Endothelial cell of umbilical vein (primary cell): ENCODE results near the gene RAD51B. TPM values are rescaled to one million over a fixed set of nuclear protein-coding genes. Genes with fewer than 3 reads are reported as not detected.

ENCODE experiments used
- BruUV-seq: library from RNA; stranded (reverse); fragments of 400-500 nt; replicated peaks from 2 replicates; lab custom pipeline; 2021; lab: Mats Ljungman, UMichigan
- CTCF ChIA-PET: fragments of 300-600, 350-600 bp; sonication (Branson Sonifier 250); formaldehyde crosslinking; loops from one replicate; lab custom pipeline; 2021; ENCODE audit warnings: antibody characterized with exemption, inconsistent platforms; lab: Charles Lee
- POLR2A ChIA-PET: fragments of 300-600, 350-600 bp; sonication (Branson Sonifier 250); formaldehyde crosslinking; loops from one replicate; lab custom pipeline; 2021; ENCODE audit warnings: antibody characterized with exemption, inconsistent platforms; lab: Charles Lee
- DNase-seq: peaks from one replicate; pipeline ENCODE4 v3.0.0-alpha.2; 2011; ENCODE audit warnings: low read depth, low spot score
- FAIRE-seq: peaks from 2 replicates; lab custom pipeline; 2011; peaks lifted over from hg19 to GRCh38; lab: Jason Lieb, UNC
- H2AFZ ChIP-seq: 2 replicates; pipeline ENCODE4 v1.6.0; 2012; ENCODE audit warnings: low read depth, low read length, control low read depth, inconsistent platforms
- H3K27ac ChIP-seq: 2 replicates; pipeline ENCODE4 v1.5.1; 2011; ENCODE audit warnings: low read depth, mild to moderate bottlenecking, control low read depth, low read length, moderate library complexity; ENCODE audit not compliant: insufficient read depth
- H3K27me3 ChIP-seq, 2 experiments: 2 replicates each; pipeline versions ENCODE4 v1.6.0 to v1.6.1; 2011; ENCODE audit warnings: low read length in 2 of 2, mixed read lengths in 1 of 2; ENCODE audit not compliant: control insufficient read depth in 2 of 2, insufficient read depth in 2 of 2
- H3K36me3 ChIP-seq, 2 experiments: 2 replicates in 1 of 2; 3 replicates in 1 of 2; pipeline ENCODE4 v1.5.1; 2011; ENCODE audit warnings: low read length in 2 of 2, mild to moderate bottlenecking in 1 of 2, moderate library complexity in 1 of 2; ENCODE audit not compliant: control insufficient read depth in 2 of 2, insufficient read depth in 2 of 2; ENCODE audit errors: extremely low read depth in 1 of 2
- H3K4me1 ChIP-seq: 3 replicates; pipeline ENCODE4 v1.5.1; 2011; ENCODE audit warnings: mild to moderate bottlenecking, low read length; ENCODE audit not compliant: control insufficient read depth, insufficient read depth; ENCODE audit errors: extremely low read depth
- H3K4me2 ChIP-seq: 2 replicates; pipeline ENCODE4 v1.6.1; 2011; ENCODE audit warnings: low read length, control low read depth, mixed read lengths; ENCODE audit not compliant: insufficient read depth
- H3K4me3 ChIP-seq, 3 experiments: fragments of 200-600 bp in 1 of 3; sonication (generic), shearing (Covaris generic) in 1 of 3; replicated peaks in 1 of 3; 2 replicates each; pipeline ENCODE4 v1.5.1; 2011 to 2016; ENCODE audit warnings: control low read depth in 3 of 3, low read length in 3 of 3, mild to moderate bottlenecking in 2 of 3, inconsistent platforms in 1 of 3, low read depth in 1 of 3, moderate library complexity in 1 of 3; ENCODE audit not compliant: insufficient read depth in 1 of 3
- H3K79me2 ChIP-seq: 2 replicates; pipeline ENCODE4 v1.6.0; 2012; ENCODE audit warnings: low read length, inconsistent platforms; ENCODE audit not compliant: control insufficient read depth, insufficient read depth
- H3K9ac ChIP-seq: replicated peaks from 2 replicates; pipeline ENCODE3; 2011; ENCODE audit warnings: low read length, control low read depth; ENCODE audit not compliant: insufficient read depth; ENCODE audit errors: extremely low read depth
- H3K9me1 ChIP-seq: replicated peaks from 3 replicates; pipeline ENCODE4 v1.6.0; 2011; ENCODE audit warnings: mild to moderate bottlenecking, low read length; ENCODE audit not compliant: control insufficient read depth, insufficient read depth; ENCODE audit errors: extremely low read depth
- H3K9me3 ChIP-seq: replicated peaks from 2 replicates; pipeline ENCODE4 v1.5.1; 2012; ENCODE audit warnings: low read length, inconsistent platforms; ENCODE audit not compliant: control insufficient read depth, insufficient read depth
- H4K20me1 ChIP-seq: replicated peaks from 2 replicates; pipeline ENCODE3; 2011; ENCODE audit warnings: mild to moderate bottlenecking, low read length; ENCODE audit not compliant: control insufficient read depth, insufficient read depth; ENCODE audit errors: extremely low read depth
- CTCF ChIP-seq, 2 donors: IDR thresholded peaks; 1 replicate in 1 of 2; 2 replicates in 1 of 2; pipeline ENCODE4 v1.5.1; 2011; ENCODE audit warnings: low read length in 2 of 2, mild to moderate bottlenecking in 2 of 2, moderate library complexity in 2 of 2, control low read depth in 1 of 2, inconsistent platforms in 1 of 2, low read depth in 1 of 2; ENCODE audit not compliant: insufficient read depth in 1 of 2; ENCODE audit errors: extremely low read depth in 1 of 2
- EZH2 ChIP-seq: IDR thresholded peaks from 2 replicates; pipeline ENCODE4 v1.6.1; 2012; ENCODE audit warnings: borderline replicate concordance, low read depth, mild to moderate bottlenecking, moderate library complexity, low read length, inconsistent platforms; ENCODE audit not compliant: severe bottlenecking
- FOS ChIP-seq: IDR thresholded peaks from 2 replicates; pipeline ENCODE4 v1.6.1; 2011; ENCODE audit warnings: mild to moderate bottlenecking, low read length, moderate library complexity, borderline replicate concordance; ENCODE audit not compliant: insufficient read depth
- GATA2 ChIP-seq: IDR thresholded peaks from 2 replicates; pipeline ENCODE4 v1.7.0; 2011; ENCODE audit warnings: low read depth, mild to moderate bottlenecking, moderate library complexity, mixed read lengths, low read length; ENCODE audit not compliant: insufficient read length, insufficient read depth
- JUN ChIP-seq: IDR thresholded peaks from 2 replicates; pipeline ENCODE4 v1.6.1; 2011; ENCODE audit warnings: borderline replicate concordance, low read depth; ENCODE audit not compliant: insufficient read length, insufficient read depth
- MYC ChIP-seq: IDR thresholded peaks from one replicate; pipeline ENCODE4 v1.6.1; 2011; ENCODE audit warnings: mild to moderate bottlenecking, low read depth, low read length
- POLR2A ChIP-seq: IDR thresholded peaks from 2 replicates; pipeline ENCODE4 v1.6.1; 2012; ENCODE audit warnings: low read depth, mild to moderate bottlenecking, control low read depth, low read length
- POLR2AphosphoS5 ChIP-seq: IDR thresholded peaks from 2 replicates; pipeline ENCODE4 v1.6.1; 2012; ENCODE audit warnings: low read depth, mild to moderate bottlenecking, control low read depth, low read length, moderate library complexity; ENCODE audit not compliant: insufficient read depth
- dilution Hi-C: fragments of 300-500 bp; cut with MboI; formaldehyde crosslinking; loops from one replicate; pipeline ENCODE4 v1.15.0; 2019; ENCODE audit warnings: low sequenced_read_pairs; ENCODE audit not compliant: extremely low pct_ligation_motif_present
- intact Hi-C: fragments of 100-400 bp; cut with micrococcal nuclease; formaldehyde crosslinking; loops from one replicate; pipeline ENCODE4 v1.10.0; 2022
- polyA plus RNA-seq, 4 experiments: library from polyadenylated mRNA; depleted of rRNA in 3 of 4; stranded (reverse) in 3 of 4; unstranded in 1 of 4; fragments of >200 nt; gene quantifications; 2 replicates each; pipeline versions ENCODE4 v1.2.1 to v1.2.3, GENCODE V29; 2011 to 2012; ENCODE audit warnings: missing spikeins in 1 of 4
- total RNA-seq: library from RNA; stranded (reverse); gene quantifications from 2 replicates; pipeline ENCODE4 v1.2.3, GENCODE V29; 2021
- TF ChIP-seq, protein P1 (sequence below): IDR thresholded peaks from 2 replicates; pipeline ENCODE4 v1.6.1; 2011; ENCODE audit not compliant: insufficient read depth, insufficient read length

RAD51B gene
- total and polyA plus RNA-seq, 2 donors (not counting 3 experiments of a cell fraction or from before 2014, with no cell fraction given) = 3.9 to 19.0 TPM

- H3K9me3 ChIP-seq = no peaks in the 10 kb centered on the region
- intact Hi-C loops = no loop called here
- H3K4me2 ChIP-seq = no peak overlapping the region
- H3K4me3 ChIP-seq = no peak overlapping the region
- ChIA-PET CTCF (interaction anchor here (1.2 to 7.9 kb wide), 7 partner anchors 306 to 573 kb away, joined by 3 to 122 read pairs (median 43); partner anchors contain the start of gene ZFP36L1), POLR2A (no interaction called here)
- H3K9me1 ChIP-seq = no peaks in the 10 kb centered on the region
- H3K4me1 ChIP-seq = peaks cover 39% of the 10 kb centered on the region
- no peak for FAIRE-seq
- no peaks in the 10 kb centered on the region for H4K20me1 ChIP-seq
- no peak overlapping the region for H3K27ac ChIP-seq
- H3K79me2 ChIP-seq = no peaks in the 10 kb centered on the region
- dilution Hi-C loops = no loop called here
- TF ChIP-seq JUN (no peak), GATA2 (no peak), POLR2AphosphoS5 (no peak), MYC (no peak), EZH2 (no peak)
- DNase-seq = no peak
- H2AFZ ChIP-seq = no peak overlapping the region
- no peaks in the 10 kb centered on the region for H3K36me3 ChIP-seq
- no TSS peak for BruUV-seq
- H3K27me3 ChIP-seq = no peaks in the 10 kb centered on the region
- no peak overlapping the region for H3K9ac ChIP-seq
Observed at GRCh38 chr14:68251769-68252100, 432.2 kb downstream of the RAD51B start.

DNA sequence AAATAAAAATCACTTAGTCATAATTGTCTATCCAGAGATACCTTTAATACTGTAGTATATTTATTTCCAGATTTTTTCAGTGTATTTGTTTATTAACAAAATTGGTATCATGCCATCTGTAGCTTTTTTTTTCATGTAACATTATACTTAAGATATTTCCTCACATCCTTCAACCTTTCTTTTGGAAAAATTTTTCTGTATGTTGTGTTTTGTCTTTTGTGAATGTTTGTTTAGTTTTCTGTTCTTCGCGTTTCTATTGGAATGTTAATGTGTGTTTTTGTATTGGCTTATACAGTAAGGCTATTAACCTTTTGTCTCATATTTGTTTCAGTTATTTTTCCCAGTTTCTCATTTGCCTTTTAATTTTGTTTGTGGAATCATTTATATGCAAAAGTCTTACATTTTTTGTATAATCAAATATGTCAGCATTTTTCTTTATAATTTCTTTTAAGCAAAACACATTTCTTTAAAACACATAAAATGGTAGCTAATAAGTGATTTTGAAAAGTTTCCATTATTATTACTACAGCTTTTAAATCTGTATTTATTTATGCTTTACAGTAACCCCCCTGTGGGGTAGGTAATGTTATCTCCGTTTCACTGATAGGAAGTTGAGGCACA is 433.7 kb downstream of the RAD51B start:
- H3K36me3 ChIP-seq = no peaks in the 10 kb centered on the region
- peaks cover 24% of the 10 kb centered on the region for H3K4me1 ChIP-seq
- H4K20me1 ChIP-seq = no peaks in the 10 kb centered on the region
- H3K79me2 ChIP-seq = no peaks in the 10 kb centered on the region
- no peak overlapping the region for H3K4me3 ChIP-seq
- TF ChIP-seq FOS (no peak), POLR2AphosphoS5 (no peak), POLR2A (no peak), CTCF (IDR thresholded peaks at IDR 0.05; ENCODE audit: extremely low read depth in 1 of 2, insufficient read depth in 1 of 2, low read depth in 1 of 2, low read length in 2 of 2) (no peak), MYC (no peak), EZH2 (no peak), JUN (no peak), GATA2 (no peak)
- TF ChIP-seq, protein P1, sequence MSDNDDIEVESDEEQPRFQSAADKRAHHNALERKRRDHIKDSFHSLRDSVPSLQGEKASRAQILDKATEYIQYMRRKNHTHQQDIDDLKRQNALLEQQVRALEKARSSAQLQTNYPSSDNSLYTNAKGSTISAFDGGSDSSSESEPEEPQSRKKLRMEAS = no peak
- ChIA-PET POLR2A (no interaction called here), CTCF (no interaction called here)
- H3K4me2 ChIP-seq = no peak overlapping the region
- no peaks in the 10 kb centered on the region for H3K9me1 ChIP-seq
- H3K27me3 ChIP-seq = no peaks in the 10 kb centered on the region
- FAIRE-seq = no peak
- no TSS peak for BruUV-seq
- H3K27ac ChIP-seq = no peak overlapping the region
- intact Hi-C loops = no loop called here
- H3K9ac ChIP-seq = no peak overlapping the region
- DNase-seq = no peak
- dilution Hi-C loops = no loop called here
- no peak overlapping the region for H2AFZ ChIP-seq
- H3K9me3 ChIP-seq = no peaks in the 10 kb centered on the region
